Epithelial cell of esophagus (primary cell): ENCODE measurements around the gene F7.

Source experiments
- DNase-seq: peaks from one replicate; pipeline ENCODE4 v3.0.0; 2010; ENCODE audit warnings: low read depth
- H3K4me3 ChIP-seq: 2 replicates; pipeline ENCODE4 v1.5.1; 2011; ENCODE audit warnings: mild to moderate bottlenecking, low read length, control low read depth
- TF ChIP-seq, protein P1 (sequence below): IDR thresholded peaks from 2 replicates; pipeline ENCODE4 v1.5.1; 2011; ENCODE audit warnings: low read depth, mild to moderate bottlenecking, low read length, control low read depth, inconsistent platforms; ENCODE audit not compliant: insufficient read depth; ENCODE audit errors: missing control alignments

Gene F7

DNA sequence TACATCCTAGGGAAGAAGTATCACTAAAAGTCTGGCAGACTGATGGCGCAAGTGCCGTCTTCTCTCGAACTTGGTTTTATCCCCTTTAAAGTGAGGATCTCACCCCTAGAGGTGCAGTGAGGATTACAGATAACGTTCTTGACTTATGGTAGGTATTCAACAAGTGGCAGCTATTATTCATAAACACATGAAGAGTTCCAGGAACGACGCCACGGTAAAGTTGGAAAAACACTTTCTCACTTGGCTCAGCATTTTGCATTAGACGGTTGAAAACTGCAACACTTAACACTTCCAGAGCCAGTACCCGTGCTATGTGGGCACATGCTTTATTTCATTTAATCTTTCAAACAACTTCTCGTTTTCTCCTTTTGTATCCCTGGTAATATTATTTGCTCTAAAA lies 61.6 kb downstream of the F7 start:
- no peak for DNase-seq
- TF ChIP-seq, protein P1, sequence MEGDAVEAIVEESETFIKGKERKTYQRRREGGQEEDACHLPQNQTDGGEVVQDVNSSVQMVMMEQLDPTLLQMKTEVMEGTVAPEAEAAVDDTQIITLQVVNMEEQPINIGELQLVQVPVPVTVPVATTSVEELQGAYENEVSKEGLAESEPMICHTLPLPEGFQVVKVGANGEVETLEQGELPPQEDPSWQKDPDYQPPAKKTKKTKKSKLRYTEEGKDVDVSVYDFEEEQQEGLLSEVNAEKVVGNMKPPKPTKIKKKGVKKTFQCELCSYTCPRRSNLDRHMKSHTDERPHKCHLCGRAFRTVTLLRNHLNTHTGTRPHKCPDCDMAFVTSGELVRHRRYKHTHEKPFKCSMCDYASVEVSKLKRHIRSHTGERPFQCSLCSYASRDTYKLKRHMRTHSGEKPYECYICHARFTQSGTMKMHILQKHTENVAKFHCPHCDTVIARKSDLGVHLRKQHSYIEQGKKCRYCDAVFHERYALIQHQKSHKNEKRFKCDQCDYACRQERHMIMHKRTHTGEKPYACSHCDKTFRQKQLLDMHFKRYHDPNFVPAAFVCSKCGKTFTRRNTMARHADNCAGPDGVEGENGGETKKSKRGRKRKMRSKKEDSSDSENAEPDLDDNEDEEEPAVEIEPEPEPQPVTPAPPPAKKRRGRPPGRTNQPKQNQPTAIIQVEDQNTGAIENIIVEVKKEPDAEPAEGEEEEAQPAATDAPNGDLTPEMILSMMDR: no peak
- no peak overlapping the region for H3K4me3 ChIP-seq

DNA sequence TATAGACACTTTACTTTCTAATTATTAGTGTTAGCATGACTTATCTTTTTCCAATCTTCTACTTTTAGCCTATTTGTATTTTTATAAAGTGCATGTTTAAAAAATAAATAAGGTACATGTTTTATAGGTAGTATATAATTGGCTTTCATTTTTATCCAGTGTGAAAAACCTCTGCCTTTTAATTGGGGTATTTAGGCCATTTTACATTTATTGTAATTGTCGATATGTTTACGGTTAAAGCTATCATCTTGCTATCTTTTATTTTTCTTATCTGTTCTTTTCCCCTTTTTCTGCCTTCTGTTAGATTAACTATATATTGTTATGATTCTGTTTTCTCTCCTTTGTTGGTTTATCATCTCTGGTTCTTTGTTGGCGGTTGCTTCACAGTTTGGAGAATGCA lies 62.0 kb downstream of the F7 start:
- TF ChIP-seq, protein P1: no peak
- DNase-seq: no peak
- no peak overlapping the region for H3K4me3 ChIP-seq

DNA sequence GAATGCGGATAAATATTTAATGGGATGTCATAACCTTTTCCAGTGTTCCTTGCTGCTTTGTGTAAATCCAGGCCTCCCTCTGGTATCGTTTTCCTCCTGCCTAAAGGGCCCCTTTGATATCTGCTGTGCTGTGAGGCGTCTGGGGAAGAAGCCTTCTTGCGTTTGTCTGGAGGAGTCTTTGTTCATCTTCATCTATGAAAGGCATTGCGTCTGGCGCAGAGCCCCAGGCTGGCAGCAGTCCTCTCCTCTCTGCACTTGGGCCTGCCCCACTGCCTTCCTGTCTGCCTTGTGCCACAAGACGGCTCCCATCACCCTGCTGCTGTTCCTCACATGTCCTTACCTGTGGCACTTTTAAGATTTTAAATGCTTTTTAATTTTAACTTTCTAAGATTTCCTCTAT lies 62.6 kb downstream of the F7 start:
- DNase-seq: no peak
- H3K4me3 ChIP-seq: no peak overlapping the region
- TF ChIP-seq, protein P1: no peak

DNA sequence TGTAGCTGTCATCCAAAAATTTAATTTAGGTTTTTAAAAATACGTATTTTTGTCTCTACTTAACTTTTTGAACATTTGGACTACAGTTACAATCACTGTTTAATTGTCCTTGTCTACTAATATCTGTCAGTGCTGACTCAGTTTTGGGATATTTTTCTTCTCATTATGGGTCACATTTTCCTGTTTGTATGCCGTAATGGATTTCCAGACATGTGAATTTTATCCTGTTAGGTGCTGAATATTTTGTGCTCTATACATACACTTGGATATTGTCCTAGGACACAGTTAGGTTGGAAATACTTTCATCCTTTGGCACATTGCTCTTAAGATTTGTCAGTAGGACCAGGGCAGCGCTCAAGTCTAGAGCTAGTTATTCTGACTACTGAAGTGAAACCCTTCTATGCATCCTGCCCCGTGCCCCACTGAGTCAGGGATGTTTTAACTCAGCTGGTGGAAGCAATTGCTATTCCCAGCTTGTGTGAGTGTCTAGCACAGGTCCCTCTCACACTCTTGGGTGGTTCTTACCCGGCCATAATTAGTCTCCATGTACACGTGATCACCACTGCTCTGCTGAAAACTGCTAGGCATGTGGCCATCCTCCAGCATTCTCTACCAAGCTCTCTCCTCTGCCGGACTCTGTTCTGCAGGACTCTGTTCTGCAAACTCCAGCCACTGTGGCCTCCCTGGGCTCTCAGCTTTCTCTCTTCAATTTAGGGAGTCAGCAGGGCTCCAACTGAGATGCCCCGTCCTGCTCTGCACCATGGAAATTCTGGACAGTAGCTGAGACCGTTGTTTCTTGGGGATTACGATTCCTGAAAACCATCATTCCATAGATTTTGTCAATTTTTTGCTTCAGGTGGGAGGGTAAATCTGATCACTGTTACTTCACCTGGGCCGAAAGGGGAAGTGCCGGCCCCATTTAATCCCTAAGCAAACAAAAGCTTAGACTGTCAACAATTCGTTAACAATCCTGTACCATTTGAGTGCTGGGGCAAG lies 64.0 kb downstream of the F7 start:
- DNase-seq: no peak
- TF ChIP-seq, protein P1: no peak
- H3K4me3 ChIP-seq: no peak overlapping the region
